Adipose tissue (tissue), 3 donors: ENCODE measurements around the gene EEF1A2. TPM values are rescaled to one million over a fixed set of nuclear protein-coding genes. Genes with fewer than 3 reads are reported as not detected.

Experiments
- H3K27ac ChIP-seq: one replicate; pipeline ENCODE4 v1.5.1; 2013; ENCODE audit warnings: low read depth, low read length
- WGBS, 3 donors: extraction: QIAGEN DNeasy Blood & Tissue Kit; methylation state at CpG; one replicate each; pipeline ENCODE4 v1.1.7; 2013; 5-methylcytosine and 5-hydroxymethylcytosine counted together
- polyA plus RNA-seq, 3 donors: library from polyadenylated mRNA; stranded (reverse); fragments of 200-250 nt; gene quantifications; one replicate each; pipeline ENCODE4 v1.2.3, GENCODE V29; 2013
- donor health status: healthy with polysubstance abuse.
- donor health status: Bipolar disorder and iron deficiency.
- donor health status: healthy.

Gene EEF1A2
- polyA plus RNA-seq, 3 donors = 1.2 to 24.4 (median 3.2) TPM

DNA sequence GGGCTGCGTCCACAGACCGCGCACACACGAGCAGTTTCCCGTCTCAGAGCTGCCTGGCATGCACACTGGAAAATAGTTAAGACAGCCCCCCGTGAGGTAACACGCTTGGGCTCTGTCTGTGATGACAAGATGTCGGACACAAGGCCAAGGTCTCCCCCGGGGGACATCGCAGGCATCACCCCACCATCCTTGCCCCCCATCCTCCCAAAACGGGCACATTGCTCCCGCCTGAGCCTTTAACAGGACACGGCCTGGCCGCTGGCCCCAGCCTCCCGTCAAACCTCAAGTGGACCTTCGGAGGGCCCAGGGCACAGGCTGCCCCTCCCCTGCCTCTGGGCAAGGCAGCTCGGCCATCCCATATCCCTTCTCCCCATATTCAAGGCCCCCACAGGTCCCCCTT, 32.0 kb downstream of the EEF1A2 start:
- WGBS, 3 donors = 75 to 89% (median 87%) methylated on average over 17 of the region's 17 CpGs
- H3K27ac ChIP-seq = no peak overlapping the region

GRCh38 chr20:63466250-63466825, 32.5 kb downstream of the EEF1A2 start:
- no peak overlapping the region for H3K27ac ChIP-seq
- 79 to 86% (median 82%) methylated on average over 51 to 55 of the region's 55 CpGs for WGBS, 3 donors

GRCh38 chr20:63465380-63466249, 33.3 kb downstream of the EEF1A2 start:
- H3K27ac ChIP-seq = no peak overlapping the region
- WGBS, 3 donors = 68 to 78% (median 75%) methylated on average over 53 to 56 of the region's 56 CpGs

- WGBS, 3 donors = 68 to 80% (median 74%) methylated on average over 12 of the region's 12 CpGs
- no peak overlapping the region for H3K27ac ChIP-seq
Measured at GRCh38 chr20:63464289-63464635, 34.6 kb downstream of the EEF1A2 start.

GRCh38 chr20:63463400-63464288, 35.2 kb downstream of the EEF1A2 start:
- H3K27ac ChIP-seq = no peak overlapping the region
- 34 to 48% (median 48%) methylated on average over 22 of the region's 22 CpGs for WGBS, 3 donors

- H3K27ac ChIP-seq = no peak overlapping the region
- WGBS, 3 donors = 55 to 69% (median 65%) methylated on average over 2 of the region's 2 CpGs
Measured at GRCh38 chr20:63462244-63462643, 36.6 kb downstream of the EEF1A2 start.

DNA sequence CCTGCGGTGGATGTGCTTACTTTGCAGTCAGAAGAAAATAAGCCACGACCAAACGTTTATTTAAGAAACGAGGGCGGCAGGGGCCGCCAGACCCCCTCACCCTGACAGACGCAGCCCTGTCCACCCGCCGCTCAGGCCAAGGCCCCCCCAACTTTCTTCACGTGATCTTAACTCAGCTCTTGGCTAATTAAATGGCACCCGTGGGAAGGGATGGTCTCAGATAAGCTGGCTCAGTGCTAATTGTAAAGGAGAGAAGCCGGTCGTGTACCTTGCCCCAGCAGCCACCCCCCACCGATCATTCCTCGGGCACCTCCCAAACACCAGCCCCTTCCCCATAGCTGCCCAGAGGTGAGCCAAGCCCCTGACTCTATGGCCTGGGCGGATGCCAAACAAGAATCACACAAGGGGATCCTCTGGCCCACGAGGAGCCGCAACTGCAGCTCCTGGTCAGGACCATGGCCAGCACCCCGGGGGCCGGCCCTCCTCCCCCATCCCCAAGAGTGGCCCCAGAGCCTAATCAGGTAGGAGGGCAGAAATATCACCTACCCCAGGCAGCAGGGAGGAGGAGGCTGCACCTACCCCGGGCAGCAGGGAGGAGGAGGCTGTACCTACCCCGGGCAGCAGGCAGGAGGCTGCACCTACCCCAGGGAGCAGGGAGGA, 37.6 kb downstream of the EEF1A2 start:
- H3K27ac ChIP-seq = no peak overlapping the region
- WGBS, 3 donors = 19 to 34% (median 26%) methylated on average over 22 of the region's 22 CpGs

- H3K27ac ChIP-seq = no peak overlapping the region
- WGBS, 3 donors = 76 to 81% (median 80%) methylated on average over 17 of the region's 17 CpGs
Measured at GRCh38 chr20:63459070-63459380, 39.9 kb downstream of the EEF1A2 start.

GRCh38 chr20:63458170-63459069, 40.5 kb downstream of the EEF1A2 start:
- no peak overlapping the region for H3K27ac ChIP-seq
- 86 to 90% (median 89%) methylated on average over 36 of the region's 36 CpGs for WGBS, 3 donors

DNA sequence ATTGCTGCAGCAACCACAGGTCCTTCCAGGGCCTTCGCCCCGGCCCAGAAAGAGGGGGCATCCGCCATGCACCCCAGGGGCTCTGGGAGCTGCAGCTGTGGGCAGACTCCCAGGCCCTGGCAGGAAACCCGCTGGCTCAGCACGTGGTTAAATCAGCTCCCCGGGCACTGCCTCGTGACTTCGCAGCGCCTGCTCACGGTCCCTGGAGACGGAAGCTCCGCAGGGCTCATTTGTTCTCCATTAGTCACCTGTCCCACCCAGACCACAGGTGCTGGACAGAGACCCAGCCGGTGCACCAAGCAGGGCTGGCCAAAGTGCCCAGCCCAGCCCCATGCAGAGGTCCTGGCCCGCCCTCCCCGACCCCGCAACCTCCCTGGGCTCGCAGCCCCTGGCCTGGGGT, 41.1 kb downstream of the EEF1A2 start:
- H3K27ac ChIP-seq = no peak overlapping the region
- WGBS, 3 donors = 37 to 44% (median 40%) methylated on average over 17 of the region's 17 CpGs

GRCh38 chr20:63456429-63457284, 42.2 kb downstream of the EEF1A2 start:
- WGBS, 3 donors = 46 to 55% (median 55%) methylated on average over 38 to 40 of the region's 40 CpGs

GRCh38 chr20:63455568-63455859, 43.4 kb downstream of the EEF1A2 start:
- 57 to 81% (median 78%) methylated on average over 5 to 10 of the region's 10 CpGs for WGBS, 3 donors
- H3K27ac ChIP-seq = no peak overlapping the region

More at GRCh38 chr20:63456429-63457284, 42.2 kb downstream of the EEF1A2 start:
- H3K27ac ChIP-seq = no peak overlapping the region

DNA sequence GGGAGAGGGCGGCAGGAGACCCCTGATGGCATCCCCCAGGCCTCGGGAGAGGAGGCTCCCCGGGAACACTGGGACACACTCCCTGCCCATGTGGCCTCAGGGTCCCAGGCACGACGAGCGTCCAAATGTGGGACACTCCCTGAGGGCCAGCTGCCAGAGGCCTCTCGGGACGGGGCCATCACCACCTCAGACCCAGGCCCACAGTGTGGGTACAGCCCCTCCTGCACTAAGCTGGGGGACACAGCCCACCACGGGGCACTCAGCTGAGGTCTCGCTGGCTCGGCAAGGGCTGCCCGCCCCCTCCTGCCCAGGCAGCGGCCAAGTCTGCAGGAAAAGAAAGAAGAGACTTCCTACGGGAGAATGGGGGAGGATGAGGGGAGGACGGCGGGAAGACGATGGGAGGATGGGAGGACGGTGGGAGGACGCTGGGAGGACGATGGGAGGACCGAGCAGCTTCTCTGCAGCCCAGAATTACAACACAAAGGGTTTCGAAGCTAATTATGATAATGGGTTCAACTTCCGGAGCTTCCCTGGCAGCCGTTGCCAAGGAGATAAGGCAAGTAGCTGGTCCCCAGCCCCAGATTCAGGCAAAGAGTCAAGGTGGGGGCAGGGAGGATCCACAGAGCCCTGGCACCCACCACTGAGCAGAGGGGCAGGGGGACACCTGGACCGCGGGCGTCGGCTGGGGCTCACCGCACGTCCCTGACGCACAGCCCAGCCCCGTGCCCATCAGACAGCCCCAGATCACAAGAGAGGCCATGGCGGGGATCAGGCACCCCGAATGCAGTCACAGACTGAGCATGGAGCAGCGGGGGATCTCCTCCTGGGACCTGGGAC, 43.9 kb downstream of the EEF1A2 start:
- 33 to 44% (median 39%) methylated on average over 32 to 35 of the region's 35 CpGs for WGBS, 3 donors

DNA sequence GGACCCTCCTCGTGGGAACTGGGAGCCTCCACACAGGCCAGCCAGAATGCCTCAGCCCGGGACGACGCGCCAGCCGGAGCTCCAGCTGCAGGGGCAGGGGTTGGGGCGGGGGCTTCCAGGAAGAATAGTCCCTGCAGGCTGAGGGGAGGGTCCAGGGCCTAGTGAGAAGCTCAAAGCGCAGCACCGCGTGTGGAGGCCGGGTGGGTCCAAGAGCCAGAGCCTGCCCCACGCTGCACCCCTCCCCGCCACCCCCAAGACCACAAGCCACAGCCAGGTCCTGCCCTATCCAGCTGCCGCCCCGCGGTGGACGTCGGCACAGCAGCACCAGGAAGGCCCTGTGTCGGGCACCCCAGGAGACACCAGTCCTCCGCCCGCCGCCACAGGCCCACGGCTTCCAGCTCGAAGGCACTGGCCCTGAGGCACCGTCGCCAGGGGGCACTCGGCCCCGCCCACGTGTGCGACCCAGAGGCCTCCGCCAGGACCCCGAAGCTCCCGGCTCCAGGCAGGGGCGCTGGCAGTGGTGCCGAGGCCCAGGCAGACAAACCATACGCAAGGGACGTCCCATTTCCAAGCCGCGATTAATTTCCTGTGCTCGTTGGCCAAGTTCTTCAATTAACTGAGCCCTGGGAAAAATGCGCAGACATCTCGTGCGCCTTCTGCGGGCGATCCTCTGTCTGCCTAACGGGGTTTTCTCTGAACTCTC, 45.9 kb downstream of the EEF1A2 start:
- WGBS, 3 donors = 39 to 49% (median 47%) methylated on average over 39 to 46 of the region's 46 CpGs
- no peak overlapping the region for H3K27ac ChIP-seq

More for the DNA sequence above, 43.9 kb downstream of the EEF1A2 start:
- no peak overlapping the region for H3K27ac ChIP-seq

- WGBS, 3 donors = 78 to 85% (median 84%) methylated on average over 20 of the region's 20 CpGs
- H3K27ac ChIP-seq = no peak overlapping the region
Measured at GRCh38 chr20:63452341-63452740, 46.5 kb downstream of the EEF1A2 start.

GRCh38 chr20:63451821-63452220, 47.1 kb downstream of the EEF1A2 start:
- WGBS, 3 donors = 81 to 91% (median 90%) methylated on average over 16 to 17 of the region's 17 CpGs

More at GRCh38 chr20:63451821-63452220, 47.1 kb downstream of the EEF1A2 start:
- no peak overlapping the region for H3K27ac ChIP-seq
